HEK293 (cell line): ENCODE data around the gene L3MBTL4.

Experiments
- CTCF ChIA-PET: fragments of 350-600 bp; formaldehyde crosslinking; extraction: SDS; loops from one replicate; lab custom pipeline; 2021; ENCODE audit warnings: antibody characterized with exemption; lab: Yijun Ruan, JAX
- POLR2A ChIA-PET: fragments of 300-600 bp; formaldehyde crosslinking; extraction: SDS; loops from one replicate; lab custom pipeline; 2020; ENCODE audit warnings: antibody characterized with exemption, inconsistent platforms; lab: Yijun Ruan, JAX
- H3K27ac ChIP-seq: fragments of 200-500 bp; sonication (Bioruptor generic); 2 replicates; pipeline ENCODE4 v1.5.1; 2014; ENCODE audit warnings: low read depth, low read length, control low read depth, inconsistent platforms; ENCODE audit errors: extremely low read depth
- H3K36me3 ChIP-seq, 2 experiments: fragments of 200-500 bp in 1 of 2; sonication (Bioruptor generic) in 1 of 2; 1 replicate in 1 of 2; 2 replicates in 1 of 2; pipeline ENCODE4 v1.5.1; 2014 to 2017; ENCODE audit warnings: inconsistent platforms in 2 of 2, low read length in 2 of 2; ENCODE audit not compliant: control insufficient read depth in 2 of 2, insufficient read depth in 1 of 2
- H3K4me1 ChIP-seq: fragments of 200-500 bp; sonication (Bioruptor generic); 2 replicates; pipeline ENCODE4 v1.5.1; 2014; ENCODE audit warnings: mild to moderate bottlenecking, low read length, inconsistent platforms; ENCODE audit not compliant: control insufficient read depth, insufficient read depth
- H3K4me3 ChIP-seq: 2 replicates; pipeline ENCODE4 v1.5.1; 2011; ENCODE audit warnings: low read depth, mild to moderate bottlenecking, control low read depth, low read length, moderate library complexity
- H3K9me3 ChIP-seq: fragments of 200-500 bp; sonication (Bioruptor generic); 2 replicates; pipeline ENCODE4 v1.5.1; 2014; ENCODE audit warnings: low read depth, low read length, inconsistent platforms; ENCODE audit not compliant: control insufficient read depth, insufficient read depth
- CTCF ChIP-seq: fragments of 450-650 bp; formaldehyde crosslinking; IDR thresholded peaks from 2 replicates; pipeline ENCODE4 v1.5.1; 2016; ENCODE audit warnings: missing biosample characterization, missing genetic modification characterization
- TCF7L2 ChIP-seq: IDR thresholded peaks from 2 replicates; pipeline ENCODE4 v1.6.1; 2011; ENCODE audit warnings: low read depth, mild to moderate bottlenecking, inconsistent platforms, low read length, moderate library complexity, borderline replicate concordance
- ZNF280D ChIP-seq: fragments of 450-650 bp; formaldehyde crosslinking; IDR thresholded peaks from 2 replicates; pipeline ENCODE4 v1.5.1; 2016; ENCODE audit warnings: missing biosample characterization, missing genetic modification characterization
- ZNF580 ChIP-seq: fragments of 450-650 bp; formaldehyde crosslinking; IDR thresholded peaks from 2 replicates; pipeline ENCODE4 v1.5.1; 2016; ENCODE audit warnings: missing biosample characterization, missing genetic modification characterization
- ZNF701 ChIP-seq: fragments of 450-650 bp; formaldehyde crosslinking; IDR thresholded peaks from 2 replicates; pipeline ENCODE4 v1.5.1; 2016; ENCODE audit warnings: missing biosample characterization, missing genetic modification characterization
- ZNF777 ChIP-seq: fragments of 450-650 bp; formaldehyde crosslinking; IDR thresholded peaks from 2 replicates; pipeline ENCODE4 v1.5.1; 2017; ENCODE audit warnings: missing biosample characterization, missing genetic modification characterization, borderline replicate concordance
- ZNF792 ChIP-seq: fragments of 450-650 bp; formaldehyde crosslinking; IDR thresholded peaks from 2 replicates; pipeline ENCODE4 v1.5.1; 2016; ENCODE audit warnings: missing biosample characterization, missing genetic modification characterization
- ZSCAN30 ChIP-seq: fragments of 450-650 bp; IDR thresholded peaks from 2 replicates; pipeline ENCODE4 v1.5.1; 2018; ENCODE audit warnings: missing biosample characterization, mild to moderate bottlenecking, missing genetic modification characterization, moderate library complexity

L3MBTL4 gene

GRCh38 chr18:6404834-6405233 is 9.9 kb downstream of the L3MBTL4 start:
- ChIA-PET POLR2A (no interaction called here), CTCF (interaction anchor here (0.7 to 1.0 kb wide), 2 partner anchors 10 to 443 kb away, joined by 3 read pairs; partner anchors contain the start of gene L3MBTL4)
- no peaks in the 10 kb centered on the region for H3K9me3 ChIP-seq
- H3K27ac ChIP-seq, result no peak overlapping the region
- 0 out of 2 replicates have a peak, but pooled peaks cover 2% of the 10 kb centered on the region for H3K4me1 ChIP-seq
- no peak overlapping the region for H3K4me3 ChIP-seq
- TF ChIP-seq ZNF580, result no peak
- no peaks in the 10 kb centered on the region for H3K36me3 ChIP-seq

- peak; percentile 22; the same call in 1 of the 2 replicates for TF ChIP-seq CTCF (tag by site-specific recombination)
- TF ChIP-seq ZNF792 (tag by site-specific recombination), result no peak
- TF ChIP-seq ZNF280D, result no peak
- no peak for TF ChIP-seq ZNF701 (tag by site-specific recombination)
- CTCF ChIA-PET, result interaction anchor here (0.6 to 2.4 kb wide), 10 partner anchors 8 to 523 kb away, joined by 3 to 15 read pairs (median 4); no protein-coding TSS in a partner anchor
- Histone ChIP-seq H3K4me1 (peaks cover 5% of the 10 kb centered on the region; the same call in 1 of the 2 replicates), H3K36me3 (no peaks in the 10 kb centered on the region; a peak in 1 of 3 replicates), H3K4me3 (no peak overlapping the region), H3K9me3 (no peaks in the 10 kb centered on the region), H3K27ac (no peak overlapping the region)
- POLR2A ChIA-PET, result no interaction called here
Measured at GRCh38 chr18:6401687-6402086, 13.0 kb downstream of the L3MBTL4 start.

GRCh38 chr18:6399776-6400175 is 14.9 kb downstream of the L3MBTL4 start:
- Histone ChIP-seq H3K4me3 (no peak overlapping the region), H3K4me1 (peaks cover 5% of the 10 kb centered on the region; the same call in 1 of the 2 replicates), H3K27ac (no peak overlapping the region), H3K9me3 (no peaks in the 10 kb centered on the region), H3K36me3 (no peaks in the 10 kb centered on the region; a peak in 1 of 3 replicates)
- ChIA-PET CTCF (interaction anchor here (0.8 to 1.0 kb wide), 3 partner anchors 60 to 531 kb away, joined by 3 to 4 read pairs (median 3); no protein-coding TSS in a partner anchor), POLR2A (no interaction called here)
- no peak for TF ChIP-seq ZNF701 (tag by site-specific recombination)
- TF ChIP-seq TCF7L2, result no peak
- TF ChIP-seq ZNF777, result no peak
- TF ChIP-seq ZSCAN30 (tag by site-specific recombination), result no peak
- no peak for TF ChIP-seq ZNF280D
